HFFc6 (cell line): ENCODE measurements around the gene PPP1R2. TPM values are rescaled to one million over a fixed set of nuclear protein-coding genes. Genes with fewer than 3 reads are reported as not detected.

Experiments
- DNase-seq: peaks from one replicate; pipeline ENCODE4 v3.0.0-alpha.2; 2018
- H3K27ac Mint-ChIP-seq: 2 replicates; pipeline ENCODE4 v1.8.0; 2020; ENCODE audit warnings: mild to moderate bottlenecking, mixed read lengths
- H3K27me3 Mint-ChIP-seq: 2 replicates; pipeline ENCODE4 v1.8.0; 2021; ENCODE audit warnings: mild to moderate bottlenecking, moderate library complexity, mixed read lengths; ENCODE audit not compliant: insufficient read depth
- H3K36me3 Mint-ChIP-seq: 2 replicates; pipeline ENCODE4 v1.8.0; 2021; ENCODE audit warnings: low read depth, mixed read lengths
- H3K4me1 Mint-ChIP-seq: 2 replicates; pipeline ENCODE4 v1.8.0; 2020; ENCODE audit warnings: low read depth, mixed read lengths
- H3K4me3 Mint-ChIP-seq: 2 replicates; pipeline ENCODE4 v1.8.0; 2020; ENCODE audit warnings: mild to moderate bottlenecking, moderate library complexity, mixed read lengths
- H3K9me3 Mint-ChIP-seq: 2 replicates; pipeline ENCODE4 v1.8.0; 2020; ENCODE audit warnings: mild to moderate bottlenecking, mixed read lengths
- total RNA-seq, 6 experiments: library from RNA; stranded (reverse); fragmentation: NEBNext Ultra II Directional; extraction: Animal tissue kit (Norgen Biotek cat#: 25700); gene quantifications; 2 replicates in 1 of 6; 3 replicates in 5 of 6; pipeline ENCODE4 v1.2.3, GENCODE V29; 2021
- TF ChIP-seq, protein P1 (sequence below): fragments of 200-600 bp; sonication (generic); IDR thresholded peaks from 2 replicates; pipeline ENCODE4 v1.5.0; 2021; ENCODE audit warnings: antibody characterized with exemption, mild to moderate bottlenecking

Gene PPP1R2
- total RNA-seq, 6 experiments from 2014 or later: 39.7 to 44.0 (median 42.0) TPM

DNA sequence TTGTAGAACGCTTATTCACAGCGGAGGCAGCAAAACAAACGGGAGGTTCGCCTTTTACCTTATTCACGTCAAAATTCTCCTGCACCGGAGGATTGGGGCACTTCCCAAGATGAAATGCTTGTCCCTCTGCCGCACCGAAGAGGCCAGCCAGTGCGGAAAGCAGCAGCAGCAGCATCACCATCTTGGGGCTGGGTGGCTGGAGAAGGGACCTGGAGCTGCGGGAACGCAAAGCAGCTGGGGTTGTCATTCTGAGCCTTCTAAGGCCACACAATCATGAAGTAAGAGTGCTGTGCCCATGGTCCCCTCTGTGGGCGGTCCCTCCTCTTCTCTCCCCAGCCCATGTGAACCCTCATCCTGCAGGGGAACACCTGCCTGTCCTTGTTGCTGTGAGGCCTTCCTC lies 36.2 kb upstream of the PPP1R2 start:
- no peak overlapping the region for H3K4me3 Mint-ChIP-seq
- DNase-seq: no peak
- peaks cover 22% of the 10 kb centered on the region for H3K27me3 Mint-ChIP-seq
- peaks cover 16% of the 10 kb centered on the region for H3K4me1 Mint-ChIP-seq
- TF ChIP-seq, protein P1, sequence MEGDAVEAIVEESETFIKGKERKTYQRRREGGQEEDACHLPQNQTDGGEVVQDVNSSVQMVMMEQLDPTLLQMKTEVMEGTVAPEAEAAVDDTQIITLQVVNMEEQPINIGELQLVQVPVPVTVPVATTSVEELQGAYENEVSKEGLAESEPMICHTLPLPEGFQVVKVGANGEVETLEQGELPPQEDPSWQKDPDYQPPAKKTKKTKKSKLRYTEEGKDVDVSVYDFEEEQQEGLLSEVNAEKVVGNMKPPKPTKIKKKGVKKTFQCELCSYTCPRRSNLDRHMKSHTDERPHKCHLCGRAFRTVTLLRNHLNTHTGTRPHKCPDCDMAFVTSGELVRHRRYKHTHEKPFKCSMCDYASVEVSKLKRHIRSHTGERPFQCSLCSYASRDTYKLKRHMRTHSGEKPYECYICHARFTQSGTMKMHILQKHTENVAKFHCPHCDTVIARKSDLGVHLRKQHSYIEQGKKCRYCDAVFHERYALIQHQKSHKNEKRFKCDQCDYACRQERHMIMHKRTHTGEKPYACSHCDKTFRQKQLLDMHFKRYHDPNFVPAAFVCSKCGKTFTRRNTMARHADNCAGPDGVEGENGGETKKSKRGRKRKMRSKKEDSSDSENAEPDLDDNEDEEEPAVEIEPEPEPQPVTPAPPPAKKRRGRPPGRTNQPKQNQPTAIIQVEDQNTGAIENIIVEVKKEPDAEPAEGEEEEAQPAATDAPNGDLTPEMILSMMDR: no peak
- no peaks in the 10 kb centered on the region for H3K36me3 Mint-ChIP-seq
- H3K27ac Mint-ChIP-seq: no peak overlapping the region
- no peaks in the 10 kb centered on the region for H3K9me3 Mint-ChIP-seq

DNA sequence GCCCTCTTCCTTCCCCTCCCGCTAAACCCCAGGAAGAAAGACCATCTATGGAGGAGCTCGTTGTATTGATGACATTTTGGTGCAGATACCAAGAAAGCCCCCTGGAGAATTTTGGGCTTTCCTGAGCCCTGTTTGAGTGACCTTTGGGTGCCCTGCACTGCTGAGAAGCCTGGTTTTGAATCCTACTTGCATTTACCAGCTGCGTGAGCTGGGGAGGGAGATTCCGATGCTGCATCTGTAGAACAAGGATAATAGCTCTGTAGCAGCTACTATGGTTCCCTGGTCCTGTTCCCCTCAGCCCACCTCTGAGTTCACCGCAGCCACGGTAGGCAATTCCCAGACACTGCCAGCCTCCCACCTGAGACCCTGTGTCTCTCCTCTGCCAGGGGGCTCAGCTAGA lies 35.4 kb upstream of the PPP1R2 start:
- Mint-ChIP-seq H3K27ac (no peak overlapping the region), H3K36me3 (no peaks in the 10 kb centered on the region), H3K27me3 (peaks cover 22% of the 10 kb centered on the region), H3K4me3 (no peak overlapping the region; the same call in 1 of the 2 replicates), H3K9me3 (no peaks in the 10 kb centered on the region), H3K4me1 (peaks cover 9% of the 10 kb centered on the region; the same call in 1 of the 2 replicates)
- TF ChIP-seq, protein P1: no peak
- DNase-seq: no peak

DNA sequence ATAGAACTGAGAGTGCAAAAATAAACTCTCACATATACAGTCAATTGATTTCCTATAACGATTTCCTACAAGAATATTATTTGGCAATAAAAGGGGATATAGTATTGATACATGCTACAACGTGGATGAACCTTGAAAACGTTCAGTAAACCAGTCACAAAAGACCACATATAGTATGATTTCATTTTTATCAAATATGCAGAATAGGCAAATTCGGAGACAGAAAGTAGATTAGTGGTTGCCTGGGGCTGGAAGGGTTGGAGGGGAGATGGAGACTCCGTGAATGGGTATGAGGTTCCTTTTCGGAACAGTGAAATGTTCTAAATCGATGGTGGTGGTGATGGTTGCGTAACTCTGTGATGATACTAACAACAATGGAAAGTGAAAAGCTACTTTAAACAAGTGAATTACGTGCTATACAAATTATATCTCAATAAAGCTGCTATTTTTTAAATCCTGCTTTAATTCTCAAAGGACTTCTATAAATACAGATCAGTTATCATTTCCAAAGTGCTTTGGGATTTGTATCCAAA lies 34.6 kb upstream of the PPP1R2 start:
- Mint-ChIP-seq H3K4me1 (peaks cover 5% of the 10 kb centered on the region; the same call in 1 of the 2 replicates), H3K4me3 (peak overlapping the region; percentile 6; the same call in 1 of the 2 replicates), H3K9me3 (no peaks in the 10 kb centered on the region), H3K27ac (no peak overlapping the region), H3K36me3 (no peaks in the 10 kb centered on the region), H3K27me3 (peaks cover 29% of the 10 kb centered on the region)
- DNase-seq: no peak
- TF ChIP-seq, protein P1: no peak

DNA sequence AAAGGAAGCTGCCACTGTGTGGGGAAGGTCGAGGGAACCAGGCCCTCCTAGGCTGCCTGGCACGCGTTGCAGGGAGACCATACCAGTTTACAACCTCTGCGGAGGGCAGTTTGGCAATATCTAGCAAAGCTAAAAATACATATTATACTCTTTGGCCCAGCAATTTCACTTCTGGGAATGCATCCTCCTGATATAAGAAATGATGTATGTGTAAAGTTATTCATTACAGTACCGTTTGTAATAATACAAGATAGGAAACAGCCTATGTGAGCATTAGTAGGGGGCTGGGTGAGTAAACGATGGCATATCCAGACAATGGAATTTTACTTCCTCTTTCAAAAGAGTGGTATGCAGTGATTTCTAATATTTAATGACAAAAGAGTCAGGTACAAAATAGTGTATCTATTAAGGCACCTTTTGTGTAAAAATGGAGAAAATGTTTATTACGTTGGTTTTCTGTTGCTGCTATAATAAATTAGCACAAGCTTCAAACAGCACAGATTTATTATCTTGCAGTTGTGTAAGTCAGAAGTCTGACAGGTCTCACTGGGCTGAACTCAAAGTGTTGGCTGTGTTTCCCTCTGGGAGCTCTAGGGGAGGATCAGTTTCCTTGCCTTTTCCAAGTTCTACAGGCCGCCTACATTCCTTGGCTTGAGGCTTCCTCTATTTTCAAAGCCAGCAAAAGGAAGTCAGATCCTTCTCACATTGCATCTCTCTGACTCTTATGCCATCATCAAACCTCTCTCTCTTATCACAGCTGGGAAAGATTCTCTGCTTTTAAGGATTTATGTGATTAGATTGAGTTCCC lies 31.6 kb upstream of the PPP1R2 start:
- TF ChIP-seq, protein P1: no peak
- Mint-ChIP-seq H3K4me1 (no peaks in the 10 kb centered on the region), H3K9me3 (no peaks in the 10 kb centered on the region), H3K4me3 (no peak overlapping the region), H3K36me3 (no peaks in the 10 kb centered on the region), H3K27me3 (peaks cover 38% of the 10 kb centered on the region), H3K27ac (no peak overlapping the region)
- DNase-seq: no peak

DNA sequence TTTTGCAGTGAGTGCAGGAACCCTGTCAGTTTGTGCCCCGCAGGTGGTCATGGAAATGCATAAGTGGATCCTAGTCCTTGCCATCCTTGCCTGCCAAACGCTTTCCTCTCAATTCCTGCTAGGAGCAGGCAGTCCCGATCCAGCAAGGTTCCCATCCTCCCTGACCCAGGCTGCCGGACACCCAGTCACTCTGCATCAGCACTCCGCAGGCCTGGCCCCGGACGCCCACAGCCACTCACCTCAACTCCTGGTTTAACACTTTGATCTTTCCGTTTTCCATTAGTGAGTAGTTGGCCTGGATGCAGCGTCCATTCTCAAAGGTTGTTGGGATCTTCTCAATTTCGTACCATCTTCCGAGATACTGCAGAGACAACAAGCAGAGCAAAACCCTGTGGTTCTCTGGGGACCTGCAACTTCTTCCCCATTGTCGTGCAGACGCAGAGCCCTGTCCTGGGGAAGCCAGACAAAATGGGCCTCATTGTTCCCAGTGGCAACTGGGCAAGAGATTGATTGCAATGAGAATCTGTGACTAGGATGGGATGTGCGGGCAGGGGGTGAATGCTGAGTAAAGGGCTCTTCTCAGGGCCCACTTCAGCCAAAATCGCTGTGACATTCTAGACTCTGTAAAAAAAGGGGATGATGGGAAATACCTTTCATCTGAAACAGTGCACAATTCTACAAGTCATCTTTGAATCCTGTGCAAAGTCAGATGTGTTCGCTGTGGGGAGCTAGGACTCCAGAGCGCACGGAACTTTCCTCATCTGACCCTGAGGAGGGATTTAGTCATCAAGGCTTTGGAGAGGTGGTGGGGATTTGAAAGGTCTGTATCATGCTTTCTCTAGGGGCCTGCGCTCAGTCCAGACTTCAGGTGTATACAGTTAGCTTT lies 30.7 kb upstream of the PPP1R2 start:
- peaks cover 32% of the 10 kb centered on the region for H3K27me3 Mint-ChIP-seq
- TF ChIP-seq, protein P1: no peak
- no peaks in the 10 kb centered on the region for H3K36me3 Mint-ChIP-seq
- no peak for DNase-seq
- no peaks in the 10 kb centered on the region for H3K4me1 Mint-ChIP-seq
- no peaks in the 10 kb centered on the region for H3K9me3 Mint-ChIP-seq
- H3K27ac Mint-ChIP-seq: no peak overlapping the region
- H3K4me3 Mint-ChIP-seq: no peak overlapping the region
